ENCODE results near the gene WDSUB1.

GRCh38 chr2:159192371-159192918 lies 94.1 kb downstream of the WDSUB1 start:
- no peak for TF ChIP-seq CTCF (IDR thresholded peaks at IDR 0.05)
- no peak for TF ChIP-seq POLR2A (IDR thresholded peaks at IDR 0.05)

Data from testis (tissue), 2 donors.